SKM-1 (cell line): ENCODE data around the gene UBE2L3.
"Not testable (repeated sequence)": the region's sequence is repeated elsewhere in the genome, so short reads cannot be mapped to it uniquely, and the experiment has no call there.

Experiments
- DNase-seq: peaks from one replicate; lab custom pipeline; 2025; ENCODE audit not compliant: unreplicated experiment; lab: John Stamatoyannopoulos, UW

Gene UBE2L3

DNA sequence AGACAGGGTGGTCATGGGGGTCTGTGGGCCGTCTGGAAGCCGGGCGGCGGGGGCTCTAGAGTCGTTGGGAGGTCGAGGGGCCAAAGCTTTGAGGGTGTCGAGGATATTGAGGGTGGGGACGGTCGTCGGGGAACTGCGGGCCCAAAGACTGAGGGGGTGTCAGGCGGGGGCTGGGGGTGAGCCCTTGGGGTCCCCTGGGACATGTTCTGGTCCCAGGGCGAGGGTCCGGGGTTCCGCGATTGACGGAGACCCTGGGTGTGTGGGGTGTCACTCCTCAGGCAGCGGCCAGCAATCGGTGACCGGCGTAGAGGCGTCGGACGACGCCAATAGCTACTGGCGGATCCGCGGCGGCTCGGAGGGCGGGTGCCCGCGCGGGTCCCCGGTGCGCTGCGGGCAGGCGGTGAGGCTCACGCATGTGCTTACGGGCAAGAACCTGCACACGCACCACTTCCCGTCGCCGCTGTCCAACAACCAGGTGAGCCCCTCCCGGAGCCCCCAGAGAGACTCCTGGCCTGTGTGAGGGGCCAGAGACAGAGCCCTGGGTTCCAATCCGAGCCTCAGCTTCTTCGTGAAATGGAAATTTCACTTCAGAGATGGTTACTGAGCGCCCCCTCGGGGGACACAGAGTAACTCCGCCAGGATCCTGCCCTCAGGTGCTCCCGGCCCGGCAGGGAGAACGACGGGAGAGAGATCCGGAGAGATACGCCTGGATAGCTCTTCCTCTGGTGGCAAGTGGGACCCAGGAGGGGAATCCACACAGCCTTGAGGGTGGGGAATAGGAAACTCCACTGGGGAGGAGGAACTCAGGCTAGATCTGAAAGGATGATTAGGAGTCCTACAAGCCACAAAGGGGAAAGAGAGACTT lies 75.3 kb downstream of the UBE2L3 start:
- peak; percentile 48 for DNase-seq

DNA sequence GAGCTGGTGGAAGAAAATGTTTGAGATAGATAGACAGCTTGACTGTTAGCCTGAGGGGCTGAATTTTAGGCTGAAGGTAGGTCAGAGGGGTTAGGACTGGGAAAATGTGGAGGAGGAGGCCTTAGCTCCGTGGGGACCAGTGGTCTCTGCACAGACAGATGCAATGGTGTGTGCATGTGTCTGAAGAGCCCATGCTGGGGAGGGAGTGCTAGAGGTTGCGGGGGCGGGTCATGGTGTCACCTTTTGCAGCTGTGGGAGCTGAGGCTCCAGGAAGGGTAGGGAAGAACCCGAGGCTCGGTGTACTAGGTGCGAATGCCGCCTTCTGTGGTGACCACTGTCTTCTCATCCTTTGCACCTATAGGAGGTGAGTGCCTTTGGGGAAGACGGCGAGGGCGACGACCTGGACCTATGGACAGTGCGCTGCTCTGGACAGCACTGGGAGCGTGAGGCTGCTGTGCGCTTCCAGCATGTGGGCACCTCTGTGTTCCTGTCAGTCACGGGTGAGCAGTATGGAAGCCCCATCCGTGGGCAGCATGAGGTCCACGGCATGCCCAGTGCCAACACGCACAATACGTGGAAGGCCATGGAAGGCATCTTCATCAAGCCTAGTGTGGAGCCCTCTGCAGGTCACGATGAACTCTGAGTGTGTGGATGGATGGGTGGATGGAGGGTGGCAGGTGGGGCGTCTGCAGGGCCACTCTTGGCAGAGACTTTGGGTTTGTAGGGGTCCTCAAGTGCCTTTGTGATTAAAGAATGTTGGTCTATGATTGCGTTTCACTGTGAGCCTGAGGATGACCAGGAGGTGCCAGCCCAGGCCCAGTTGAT lies 76.2 kb downstream of the UBE2L3 start:
- no peak for DNase-seq

DNA sequence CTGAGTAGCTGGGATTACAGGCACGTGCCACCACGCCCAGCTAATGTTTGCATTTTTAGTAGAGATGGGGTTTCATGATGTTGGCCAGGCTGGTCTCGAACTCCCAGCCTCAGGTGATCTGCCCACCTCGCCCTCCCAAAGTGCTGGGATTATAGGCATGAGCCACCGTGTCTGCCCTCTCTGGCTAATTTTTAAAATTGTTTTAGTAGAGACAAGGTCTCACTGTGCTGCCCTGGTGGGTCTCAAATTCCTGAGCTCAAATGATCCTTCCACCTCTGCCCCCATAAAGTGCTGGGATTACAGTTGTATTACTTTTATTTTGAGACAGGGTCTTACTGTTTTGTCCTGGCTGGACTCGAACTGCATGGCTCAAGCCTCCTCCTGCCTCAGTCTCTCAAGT lies 78.0 kb downstream of the UBE2L3 start:
- not testable (repeated sequence) for DNase-seq

DNA sequence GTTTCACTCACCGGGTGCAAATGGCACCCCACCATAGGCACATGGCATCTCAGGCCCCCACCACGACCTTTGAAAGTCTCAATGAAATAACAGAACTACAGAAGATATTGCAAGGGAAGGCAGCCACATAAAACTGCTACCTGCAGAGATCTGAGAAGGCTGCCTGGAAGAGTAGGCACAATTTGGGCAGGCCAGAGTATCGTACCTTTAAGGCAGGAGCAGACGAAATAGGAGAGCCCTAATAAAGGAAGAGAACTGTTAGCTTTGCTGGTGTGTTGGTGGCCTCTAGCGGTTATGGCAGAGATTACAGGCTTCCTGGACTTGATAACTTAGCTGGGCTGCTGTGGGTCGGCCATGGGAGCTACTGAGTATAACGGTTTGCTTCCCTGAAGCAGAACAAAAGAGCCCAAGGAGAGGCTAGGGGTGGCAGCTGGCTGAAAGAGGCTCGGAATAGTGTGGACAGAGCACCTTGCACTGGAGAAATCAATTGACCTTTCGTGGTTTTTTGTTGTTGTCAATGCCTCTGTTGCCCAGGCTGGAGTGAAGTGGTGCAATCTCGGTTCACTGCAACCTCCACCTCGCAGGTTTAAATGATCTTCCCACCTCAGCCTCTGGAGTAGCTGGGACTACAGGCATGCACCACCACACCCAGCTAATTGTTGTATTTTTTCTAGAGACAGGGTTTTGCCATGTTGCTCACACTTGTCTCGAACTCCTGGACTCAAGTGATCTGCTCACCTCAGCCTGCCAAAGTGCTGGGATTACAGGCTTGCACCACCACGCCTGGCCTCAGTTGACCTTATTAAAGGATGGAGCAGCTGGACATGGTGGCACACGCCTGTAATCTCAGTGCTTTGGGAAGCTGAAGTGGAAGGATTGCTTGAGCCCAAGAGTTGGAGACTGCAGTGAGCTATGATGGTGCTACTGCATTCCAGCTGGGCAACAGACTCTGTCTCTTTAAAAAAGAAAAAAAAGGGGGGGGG lies 79.4 kb downstream of the UBE2L3 start:
- DNase-seq = peak; percentile 63

DNA sequence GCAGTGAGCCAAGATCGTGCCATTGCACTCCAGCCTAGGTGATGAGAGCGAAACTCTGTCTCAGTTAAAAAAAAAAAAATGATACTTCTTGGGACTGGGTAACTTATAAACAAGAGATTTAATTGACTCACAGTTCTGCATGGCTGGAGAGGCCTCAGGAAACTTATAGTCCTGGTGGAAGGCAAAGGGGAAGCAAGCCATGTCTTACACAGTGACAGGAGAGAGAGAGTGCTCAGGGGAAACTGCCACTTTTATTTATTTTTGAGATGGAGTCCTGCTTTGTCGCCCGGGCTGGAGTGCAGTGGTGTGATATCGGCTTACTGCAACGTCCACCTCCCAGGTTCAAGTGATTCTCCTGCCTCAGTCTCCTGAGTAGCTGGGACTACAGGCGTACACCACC lies 82.8 kb downstream of the UBE2L3 start:
- DNase-seq = no peak

DNA sequence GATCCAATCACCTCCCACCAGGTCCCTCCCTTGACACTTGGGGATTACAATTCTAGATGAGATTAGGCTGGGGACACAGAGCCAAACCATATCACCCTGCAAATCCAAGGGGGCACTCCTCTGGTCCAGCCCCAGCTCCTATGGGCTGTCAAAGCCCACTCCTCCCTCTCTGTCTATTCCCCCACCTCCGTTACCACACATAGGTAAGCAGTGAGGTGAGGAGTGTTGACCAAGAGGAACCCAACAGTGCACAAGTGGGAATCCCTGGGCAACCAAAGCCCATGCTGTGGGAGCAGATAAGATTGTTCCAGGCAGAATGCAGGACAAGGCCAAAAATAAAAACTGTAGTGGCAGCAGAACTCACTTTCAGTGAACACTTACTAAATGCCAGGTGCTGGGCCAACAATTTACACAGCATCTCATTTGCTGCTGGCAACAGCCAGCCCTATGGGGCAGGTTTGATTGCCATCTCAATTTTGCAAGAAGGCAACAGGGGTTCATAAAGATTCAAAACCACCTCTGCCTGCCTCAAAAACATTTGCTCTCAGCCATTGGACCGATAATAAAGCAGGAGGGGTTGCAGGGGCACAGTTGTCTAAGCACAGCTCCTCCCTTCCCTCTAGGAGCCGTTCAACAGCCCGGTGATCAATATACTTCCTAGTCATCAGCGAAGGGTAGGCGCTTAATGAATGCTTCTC lies 83.5 kb downstream of the UBE2L3 start:
- DNase-seq = no peak

DNA sequence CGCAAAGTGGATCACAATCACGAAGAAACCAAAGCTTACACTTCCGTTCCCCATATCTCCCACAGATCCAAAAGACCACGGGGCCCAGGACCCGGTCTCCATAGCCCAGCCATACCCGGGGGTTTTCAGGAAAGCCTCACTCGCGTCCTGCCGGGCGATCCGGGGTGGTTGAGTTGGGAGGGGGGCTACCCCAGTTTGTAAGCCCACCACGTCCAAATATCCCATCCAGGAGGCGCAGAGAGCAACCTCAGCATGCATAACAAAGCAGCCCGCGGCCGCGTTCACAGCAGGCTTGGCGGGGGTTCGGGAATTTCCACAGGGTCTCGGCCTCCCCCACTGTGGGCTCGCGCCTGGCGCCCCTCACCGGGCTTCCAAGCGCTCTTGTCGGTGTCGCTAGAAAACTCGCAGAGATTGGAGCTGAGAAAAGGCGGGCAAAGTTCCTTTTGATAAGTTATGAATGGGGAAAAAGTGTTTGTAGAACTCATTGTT lies 84.1 kb downstream of the UBE2L3 start:
- DNase-seq = no peak

DNA sequence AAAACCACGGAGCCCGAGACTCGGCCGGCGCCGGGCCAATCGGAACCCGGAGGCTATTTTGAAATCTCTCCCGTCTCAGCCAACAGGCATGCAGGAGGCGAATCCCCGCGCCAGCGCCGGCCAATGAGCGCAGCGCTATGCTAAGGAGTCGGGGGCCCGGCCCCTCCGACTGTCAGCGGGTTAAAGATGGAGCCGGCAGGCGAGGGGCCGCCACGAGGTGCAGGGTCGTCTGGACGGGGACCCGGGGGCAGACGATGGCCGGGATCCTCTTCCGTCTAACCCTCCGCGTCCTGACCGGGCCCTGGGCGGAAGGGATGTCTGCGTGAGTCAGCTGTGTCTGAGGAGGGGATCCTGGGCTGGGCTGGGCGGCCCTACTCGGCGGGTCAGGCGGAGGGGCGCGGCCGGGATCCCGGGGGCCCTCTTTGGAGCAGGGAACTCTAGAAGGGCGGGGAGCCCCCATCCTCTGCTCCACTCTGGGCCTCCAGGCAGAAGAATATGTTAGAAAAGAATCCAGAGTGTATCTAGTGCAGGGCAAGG lies 84.6 kb downstream of the UBE2L3 start:
- peak; percentile 90 for DNase-seq

DNA sequence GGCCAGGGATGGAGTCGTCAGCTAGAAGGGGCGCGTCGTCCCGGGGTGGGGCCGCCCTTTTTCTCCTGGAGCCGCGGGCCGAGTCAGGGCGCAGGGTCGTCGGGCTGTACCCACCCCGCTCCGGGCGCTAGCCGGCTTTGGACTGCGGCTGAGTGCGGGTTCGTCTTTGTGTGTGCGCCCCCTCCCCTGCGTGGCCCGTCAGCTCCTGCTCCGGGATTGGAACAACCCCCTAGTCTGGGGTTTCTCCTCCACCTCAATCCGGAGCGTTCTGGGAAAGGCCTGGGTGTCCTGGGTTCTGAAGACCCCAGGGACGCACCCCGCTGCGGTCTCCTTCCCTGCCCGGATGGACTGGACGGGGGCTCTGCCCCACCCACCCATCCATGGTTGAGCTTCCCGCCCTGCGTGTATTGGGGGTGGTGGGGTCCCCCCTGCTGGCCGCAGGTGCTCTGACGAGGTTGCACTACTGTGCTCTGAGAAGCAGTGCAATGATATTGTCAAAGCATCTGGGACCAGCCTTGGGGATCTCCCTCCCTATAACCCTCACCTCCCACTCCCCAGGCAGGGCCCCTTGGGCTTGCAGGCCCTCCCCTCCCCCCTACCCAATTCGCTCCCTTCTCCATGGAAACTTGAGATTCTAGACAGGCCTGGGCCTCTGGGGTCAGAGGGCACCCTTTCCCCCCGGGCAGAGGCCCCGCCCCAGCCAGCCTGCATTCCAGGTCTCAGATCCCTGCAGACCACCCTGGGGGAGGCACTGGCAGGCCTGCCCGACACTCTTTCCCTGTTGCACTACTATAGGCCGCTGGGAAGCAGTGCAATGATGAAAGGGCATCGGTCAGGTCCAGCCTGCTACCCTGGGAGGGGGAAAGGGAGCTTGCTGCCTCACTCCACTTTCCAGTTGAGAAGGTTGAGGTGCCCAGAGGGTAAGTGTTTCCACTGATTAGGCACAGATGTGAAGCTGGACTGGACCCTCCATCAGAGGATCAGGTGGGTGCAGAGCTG lies 85.3 kb downstream of the UBE2L3 start:
- no peak for DNase-seq

DNA sequence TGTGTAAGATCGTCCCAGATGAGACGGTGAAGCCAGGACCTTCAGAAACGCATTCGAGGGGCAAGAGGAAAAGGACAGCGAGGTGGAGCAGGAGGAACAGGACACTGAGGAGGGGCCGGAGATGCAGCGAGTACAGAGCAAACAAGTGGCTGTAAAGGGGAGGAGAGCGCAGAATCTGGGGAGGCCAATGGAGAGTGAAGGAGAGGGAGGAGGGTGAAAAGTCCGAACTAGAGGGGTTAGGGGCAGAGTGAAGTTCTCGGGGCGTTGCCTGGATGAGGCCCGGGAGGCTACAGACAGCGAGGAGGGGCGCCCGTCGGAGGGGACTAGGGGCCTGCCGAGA lies 89.5 kb downstream of the UBE2L3 start:
- DNase-seq = no peak

DNA sequence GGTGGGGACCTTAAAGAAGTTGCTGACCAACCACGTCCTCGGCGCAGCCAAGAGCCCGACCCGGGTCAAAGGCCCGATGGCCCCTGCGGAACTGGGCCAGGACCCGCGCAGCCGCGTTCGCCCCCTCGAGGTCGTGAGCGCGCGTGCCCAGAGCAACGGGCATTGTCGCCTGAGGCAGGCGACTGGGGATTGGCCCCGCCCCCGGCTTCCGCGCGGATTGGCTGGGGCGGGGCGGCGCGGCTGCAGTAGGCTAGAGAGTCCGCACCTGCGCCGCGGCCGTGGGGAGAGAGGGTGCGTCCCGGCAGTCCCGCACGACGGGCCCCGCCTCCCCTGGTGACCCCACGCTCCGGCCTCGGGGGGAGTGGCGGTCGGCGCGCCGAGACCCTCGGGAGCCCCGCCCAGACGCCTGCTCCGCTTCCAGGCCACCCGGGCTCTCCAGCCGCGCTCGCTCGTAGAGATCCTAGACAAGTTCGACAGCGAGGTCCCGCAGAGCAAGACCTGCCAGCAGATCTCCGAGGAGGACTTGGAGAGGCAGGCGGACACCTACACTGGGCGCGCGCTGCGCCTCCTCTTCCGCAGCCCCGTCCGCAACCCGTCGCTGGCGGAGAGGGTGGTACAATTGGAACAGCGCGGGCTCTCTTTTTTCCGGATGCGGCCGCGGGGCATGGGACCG lies 90.0 kb downstream of the UBE2L3 start:
- DNase-seq = peak; percentile 34

DNA sequence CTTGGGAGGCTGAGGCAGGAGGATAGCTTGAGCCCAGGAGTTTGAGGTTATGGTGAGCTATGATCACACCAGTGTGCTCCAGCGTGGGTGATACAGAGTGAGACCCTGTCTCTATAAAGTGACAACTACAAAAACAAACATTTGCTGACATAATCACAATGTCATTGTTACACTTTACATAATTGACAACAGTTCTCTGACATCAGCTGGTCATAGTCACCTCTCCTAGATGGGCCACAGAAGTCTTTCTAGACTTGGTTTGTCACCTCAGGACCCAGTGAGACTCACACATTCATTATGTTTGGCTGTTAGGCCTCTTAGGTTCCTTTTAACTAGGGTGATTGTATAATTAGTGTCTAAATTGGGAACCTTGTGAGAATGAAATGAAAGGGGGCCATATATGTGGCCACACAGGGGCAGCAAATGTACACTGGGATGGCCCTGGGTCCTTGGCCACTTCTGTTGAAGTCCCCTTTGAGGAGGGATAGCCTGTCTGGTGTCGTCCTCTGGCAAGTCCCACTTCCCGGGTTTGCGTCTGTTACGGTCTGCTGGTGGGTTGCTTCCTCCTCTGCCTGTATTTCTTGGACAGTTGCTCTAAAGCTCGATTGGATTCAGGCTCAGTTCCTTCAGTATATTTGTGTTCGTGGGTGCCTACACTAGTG lies 92.5 kb downstream of the UBE2L3 start:
- no peak for DNase-seq

DNA sequence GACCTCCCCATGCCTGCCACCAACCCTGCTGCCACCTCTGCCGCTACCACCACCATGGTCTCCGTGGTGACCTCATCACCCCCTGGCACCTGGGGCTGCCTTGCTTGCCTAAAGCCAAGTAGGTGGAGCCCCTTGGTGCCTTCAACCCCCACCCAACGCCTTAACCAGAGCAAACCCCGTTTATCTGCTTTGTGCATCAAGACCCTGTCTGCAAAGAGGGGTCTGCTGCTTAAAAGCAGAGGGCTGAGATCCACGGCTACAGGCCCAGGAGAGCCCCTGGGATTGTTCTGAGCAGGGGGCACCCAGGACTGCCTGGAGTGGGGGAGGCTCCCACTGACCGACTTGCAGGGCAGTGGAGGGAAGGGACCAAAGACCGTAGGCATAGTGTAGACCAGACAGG lies 93.4 kb downstream of the UBE2L3 start:
- DNase-seq = no peak

DNA sequence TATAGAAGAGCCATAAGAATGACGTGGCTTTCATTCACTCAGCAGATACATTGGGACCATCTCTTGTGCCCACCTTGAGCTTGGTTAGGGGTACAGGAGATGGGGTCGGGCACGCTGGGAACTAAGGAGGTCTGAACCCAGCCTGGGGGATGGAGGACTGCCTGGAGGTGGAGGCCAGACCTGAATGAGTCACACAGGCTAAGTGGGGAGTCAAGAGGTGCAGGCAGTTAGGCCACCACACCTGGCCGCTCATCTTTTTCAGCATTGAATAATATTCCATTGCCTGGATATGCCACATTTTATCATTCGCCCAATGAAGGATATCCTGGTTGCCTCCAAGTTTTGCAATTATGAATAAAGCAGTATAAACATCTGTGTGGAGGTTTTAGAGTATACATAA lies 94.5 kb downstream of the UBE2L3 start:
- DNase-seq = no peak

DNA sequence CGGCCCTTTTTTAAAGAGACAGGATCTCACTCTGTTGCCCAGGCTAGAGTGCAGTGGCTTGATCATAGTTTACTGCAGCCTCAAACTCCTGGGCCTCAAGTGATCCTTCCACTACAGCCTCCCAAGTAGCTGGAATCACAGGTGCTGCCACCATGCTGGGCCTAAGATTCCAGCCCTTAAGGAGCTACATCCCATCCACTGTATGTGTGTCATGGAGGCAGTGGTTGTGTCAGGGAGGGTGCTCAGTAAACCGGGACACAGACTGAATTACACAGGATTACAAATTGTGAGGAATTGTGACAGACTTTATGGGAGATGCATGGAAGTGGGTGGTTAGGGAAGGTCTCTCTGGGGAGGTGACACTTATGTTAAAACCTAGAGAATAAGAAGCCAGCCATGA lies 96.2 kb downstream of the UBE2L3 start:
- DNase-seq = no peak

DNA sequence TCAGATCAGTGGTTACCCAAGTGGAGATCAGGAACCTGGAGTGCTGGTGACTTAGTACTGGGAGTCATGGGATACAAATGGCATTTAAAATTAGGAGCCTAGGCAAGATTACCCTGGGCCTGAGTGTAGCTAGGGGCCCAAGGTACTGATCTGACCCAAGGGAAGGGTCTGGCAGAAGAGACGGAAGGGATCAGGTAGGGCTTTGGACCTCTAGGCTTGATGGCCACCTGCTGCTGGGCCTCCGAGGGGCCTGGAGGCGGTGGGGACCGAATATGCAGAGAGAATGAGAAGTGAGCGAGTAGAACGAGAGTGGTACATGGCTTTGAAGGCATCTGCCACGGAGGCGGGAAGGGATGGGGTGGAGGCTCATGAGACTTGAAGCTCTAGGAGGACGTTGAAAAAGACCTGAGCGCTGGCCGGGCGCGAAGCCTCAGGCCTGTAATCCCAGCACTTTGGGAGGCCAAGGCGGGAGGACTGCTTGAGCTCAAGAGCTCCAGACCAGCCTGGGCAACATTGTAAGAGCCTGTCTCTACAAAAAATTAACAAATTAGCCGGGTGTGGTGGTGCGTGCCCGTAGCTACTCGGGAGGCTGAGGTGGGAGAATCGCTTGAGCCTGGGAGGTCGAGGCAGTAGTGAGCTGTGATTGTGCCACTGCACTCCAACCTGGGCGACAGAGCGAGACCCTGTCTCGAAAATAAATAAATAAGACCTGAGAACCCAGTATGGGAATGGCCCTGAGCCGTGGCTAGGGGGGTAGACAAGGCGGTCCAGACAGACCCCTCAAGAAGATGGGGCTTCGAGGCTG lies 97.7 kb downstream of the UBE2L3 start:
- no peak for DNase-seq

DNA sequence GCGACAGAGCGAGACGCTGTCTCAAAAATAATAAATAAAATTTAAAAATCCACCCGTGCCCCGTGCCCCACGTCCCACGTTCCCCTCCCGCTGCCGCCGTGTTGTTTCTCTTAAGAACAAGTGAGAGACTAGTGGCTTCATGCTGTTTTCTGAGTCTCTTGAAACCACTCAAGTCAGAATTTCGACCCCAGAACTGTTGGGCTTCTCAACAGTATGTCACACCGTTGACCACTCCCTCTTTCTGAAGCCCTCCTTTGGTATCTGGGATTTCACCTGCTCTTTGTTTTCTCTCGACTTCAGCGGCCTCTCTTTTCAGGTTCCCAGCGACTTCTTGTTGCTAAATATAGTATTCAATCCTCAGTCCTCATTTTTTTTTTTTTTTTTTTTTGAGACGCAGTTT lies 99.3 kb downstream of the UBE2L3 start:
- no peak for DNase-seq
